SK-N-SH treated with all-trans-retinoic acid at 6 μM for 48 hours (cell line): ENCODE results near the gene SLC24A1.

ENCODE experiments used
- ATAC-seq: fragments of 200-7000 bp; cut with Tn5 transposase; 3 replicates; pipeline ENCODE4 v1.9.1; 2020; ENCODE audit warnings: mild to moderate bottlenecking, moderate library complexity
- ARNTL ChIP-seq: fragments of 450-650 bp; formaldehyde crosslinking; IDR thresholded peaks from 2 replicates; pipeline ENCODE4 v1.5.0; 2020; ENCODE audit warnings: low read depth, mild to moderate bottlenecking, moderate library complexity, borderline replicate concordance
- BACH2 ChIP-seq: fragments of 250-450 bp; sonication (Bioruptor Pico); IDR thresholded peaks from 2 replicates; pipeline ENCODE4 v1.9.0; 2021; ENCODE audit warnings: mild to moderate bottlenecking, borderline replicate concordance
- CREB5 ChIP-seq: fragments of 250-450 bp; sonication (Bioruptor Pico); IDR thresholded peaks from 2 replicates; pipeline ENCODE4 v1.5.1; 2020; ENCODE audit warnings: low read depth, mild to moderate bottlenecking, moderate library complexity
- GLIS3 ChIP-seq: fragments of 250-450 bp; sonication (Bioruptor Pico); IDR thresholded peaks from 2 replicates; pipeline ENCODE4 v1.5.0; 2020; ENCODE audit warnings: mild to moderate bottlenecking, moderate library complexity
- ISL1 ChIP-seq: fragments of 250-450 bp; sonication (Bioruptor Pico); IDR thresholded peaks from 2 replicates; pipeline ENCODE4 v2.1.2; 2022; ENCODE audit warnings: mild to moderate bottlenecking, moderate library complexity
- OSR1 ChIP-seq: fragments of 250-450 bp; sonication (Bioruptor Pico); IDR thresholded peaks from 2 replicates; pipeline ENCODE4 v1.8.0; 2022; ENCODE audit warnings: moderate library complexity, mild to moderate bottlenecking, inconsistent platforms
- PATZ1 ChIP-seq: fragments of 250-450 bp; sonication (Bioruptor Pico); IDR thresholded peaks from 2 replicates; pipeline ENCODE4 v1.8.0; 2020; ENCODE audit warnings: mild to moderate bottlenecking, moderate library complexity, borderline replicate concordance
- PPARA ChIP-seq: fragments of 250-450 bp; sonication (Bioruptor Pico); IDR thresholded peaks from 2 replicates; pipeline ENCODE4 v1.5.0; 2020; ENCODE audit warnings: mild to moderate bottlenecking, borderline replicate concordance
- RARB ChIP-seq: fragments of 250-450 bp; sonication (Bioruptor Pico); IDR thresholded peaks from 2 replicates; pipeline ENCODE4 v1.8.0; 2021; ENCODE audit warnings: mild to moderate bottlenecking, moderate library complexity
- SNAI2 ChIP-seq: fragments of 250-450 bp; sonication (Bioruptor Pico); IDR thresholded peaks from 2 replicates; pipeline ENCODE4 v1.5.0; 2020; ENCODE audit warnings: mild to moderate bottlenecking, moderate library complexity
- TCF4 ChIP-seq: fragments of 250-450 bp; sonication (Bioruptor Pico); IDR thresholded peaks from 2 replicates; pipeline ENCODE4 v1.8.0; 2021; ENCODE audit warnings: mild to moderate bottlenecking, moderate library complexity, borderline replicate concordance
- TSHZ2 ChIP-seq: fragments of 250-450 bp; sonication (Bioruptor Pico); IDR thresholded peaks from 2 replicates; pipeline ENCODE4 v1.5.0; 2020; ENCODE audit warnings: mild to moderate bottlenecking, moderate library complexity
- ZC3H10 ChIP-seq: fragments of 250-450 bp; sonication (Bioruptor Pico); IDR thresholded peaks from 2 replicates; pipeline ENCODE4 v1.5.1; 2021; ENCODE audit warnings: mild to moderate bottlenecking, moderate library complexity
- ZFP3 ChIP-seq: fragments of 250-450 bp; sonication (Bioruptor Pico); IDR thresholded peaks from 2 replicates; pipeline ENCODE4 v1.5.0; 2020; ENCODE audit warnings: mild to moderate bottlenecking, moderate library complexity
- ZNF565 ChIP-seq: fragments of 450-650 bp; formaldehyde crosslinking; conservative IDR thresholded peaks from 2 replicates; pipeline ENCODE4 v1.5.0; 2020; ENCODE audit warnings: low read depth, mild to moderate bottlenecking, moderate library complexity
- ZNF70 ChIP-seq: fragments of 450-650 bp; formaldehyde crosslinking; IDR thresholded peaks from 2 replicates; pipeline ENCODE4 v1.5.0; 2020; ENCODE audit warnings: mild to moderate bottlenecking, moderate library complexity
- TF ChIP-seq, protein P1 (sequence below): fragments of 250-450 bp; sonication (Bioruptor Pico); IDR thresholded peaks from 2 replicates; pipeline ENCODE4 v1.8.0; 2021; ENCODE audit warnings: low read depth, mild to moderate bottlenecking, moderate library complexity, borderline replicate concordance

Gene SLC24A1

GRCh38 chr15:65641768-65642475 lies 20.2 kb downstream of the SLC24A1 start:
- no peak for ATAC-seq
- TF ChIP-seq ZNF565 (CRISPR knock-in tag) (no peak), RARB (CRISPR knock-in tag) (no peak), ZC3H10 (CRISPR knock-in tag) (no peak), SNAI2 (CRISPR knock-in tag) (no peak)

GRCh38 chr15:65642594-65642993 lies 20.9 kb downstream of the SLC24A1 start:
- TF ChIP-seq GLIS3 (no peak), TSHZ2 (no peak), TCF4 (no peak), ZNF70 (CRISPR knock-in tag) (no peak), ZFP3 (CRISPR knock-in tag) (no peak), BACH2 (CRISPR knock-in tag) (no peak), ZC3H10 (CRISPR knock-in tag) (no peak), PPARA (CRISPR knock-in tag) (no peak)
- no peak for ATAC-seq

GRCh38 chr15:65644282-65644681 lies 22.5 kb downstream of the SLC24A1 start:
- ATAC-seq: no peak
- TF ChIP-seq TCF4 (no peak), SNAI2 (CRISPR knock-in tag) (no peak), PATZ1 (CRISPR knock-in tag) (no peak), ZNF70 (CRISPR knock-in tag) (no peak), CREB5 (CRISPR knock-in tag) (no peak), BACH2 (CRISPR knock-in tag) (no peak), TSHZ2 (no peak), OSR1 (CRISPR knock-in tag) (no peak), ZNF565 (CRISPR knock-in tag) (no peak), ZC3H10 (CRISPR knock-in tag) (no peak), ISL1 (no peak)
- TF ChIP-seq, protein P1, sequence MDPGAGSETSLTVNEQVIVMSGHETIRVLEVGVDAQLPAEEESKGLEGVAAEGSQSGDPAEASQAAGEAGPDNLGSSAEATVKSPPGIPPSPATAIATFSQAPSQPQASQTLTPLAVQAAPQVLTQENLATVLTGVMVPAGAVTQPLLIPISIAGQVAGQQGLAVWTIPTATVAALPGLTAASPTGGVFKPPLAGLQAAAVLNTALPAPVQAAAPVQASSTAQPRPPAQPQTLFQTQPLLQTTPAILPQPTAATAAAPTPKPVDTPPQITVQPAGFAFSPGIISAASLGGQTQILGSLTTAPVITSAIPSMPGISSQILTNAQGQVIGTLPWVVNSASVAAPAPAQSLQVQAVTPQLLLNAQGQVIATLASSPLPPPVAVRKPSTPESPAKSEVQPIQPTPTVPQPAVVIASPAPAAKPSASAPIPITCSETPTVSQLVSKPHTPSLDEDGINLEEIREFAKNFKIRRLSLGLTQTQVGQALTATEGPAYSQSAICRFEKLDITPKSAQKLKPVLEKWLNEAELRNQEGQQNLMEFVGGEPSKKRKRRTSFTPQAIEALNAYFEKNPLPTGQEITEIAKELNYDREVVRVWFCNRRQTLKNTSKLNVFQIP (CRISPR knock-in tag): no peak
- TF ChIP-seq, all 23 proteins: peak for 0

GRCh38 chr15:65645392-65645791 lies 23.7 kb downstream of the SLC24A1 start:
- TF ChIP-seq ARNTL (CRISPR knock-in tag) (no peak), RARB (CRISPR knock-in tag) (no peak), ZNF565 (CRISPR knock-in tag) (no peak), ZFP3 (CRISPR knock-in tag) (no peak), PPARA (CRISPR knock-in tag) (no peak)
- TF ChIP-seq, all 23 proteins: peak for 0
- no peak for ATAC-seq
